Measurements from ENCODE around the gene C18orf63.
"Not testable (repeated sequence)": the region's sequence is repeated elsewhere in the genome, so short reads cannot be mapped to it uniquely, and the experiment has no call there.

C18orf63 gene

DNA sequence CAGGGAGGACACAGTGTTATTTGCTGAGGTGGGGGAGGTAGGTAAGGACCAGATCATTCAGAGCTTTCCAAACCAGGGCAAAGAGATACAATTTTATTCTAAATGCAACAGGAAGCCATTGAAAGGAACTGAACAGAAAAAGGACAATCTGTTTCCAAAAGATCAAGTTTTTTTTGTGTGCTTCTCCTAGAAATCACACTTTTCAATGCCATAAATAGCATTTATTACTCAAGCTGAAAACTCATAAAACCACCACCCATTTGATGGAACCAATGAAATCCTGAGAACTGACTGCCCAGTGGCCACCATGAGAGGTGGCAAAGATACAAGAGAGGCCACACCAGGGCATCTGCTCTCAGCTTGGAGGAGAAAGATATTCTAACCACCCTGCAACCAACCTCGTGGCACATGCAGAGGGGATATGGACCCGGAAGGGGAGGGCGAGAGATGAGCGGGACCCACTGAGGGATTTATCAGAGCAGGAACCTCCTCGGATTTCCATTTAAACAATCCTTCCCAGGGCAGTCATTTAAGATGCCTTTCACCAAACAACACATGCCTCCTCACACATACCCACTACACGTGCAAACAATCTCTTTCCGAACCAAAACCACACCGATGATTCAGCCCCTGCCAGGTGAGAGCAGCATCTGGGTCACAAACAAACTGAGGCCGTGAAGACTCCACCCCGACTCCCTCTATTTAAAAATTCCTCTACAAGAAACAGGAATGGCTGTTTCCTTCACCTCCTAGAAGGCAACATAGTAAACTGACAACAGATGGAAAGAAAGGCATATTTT is 32.7 kb upstream of the C18orf63 start:
- Mint-ChIP-seq H3K27ac (peak overlapping the region; percentile 86), H3K4me3 (peak overlapping the region; percentile 40), H3K9me3 (no peaks in the 10 kb centered on the region), H3K36me3 (peaks cover 9% of the 10 kb centered on the region), H3K4me1 (peaks cover 41% of the 10 kb centered on the region)
- DNase-seq (ENCODE audit: low spot score in 2 of 2) (peak in 1 of 2 donors; percentile 26), ATAC-seq (peak; percentile 84)

DNA sequence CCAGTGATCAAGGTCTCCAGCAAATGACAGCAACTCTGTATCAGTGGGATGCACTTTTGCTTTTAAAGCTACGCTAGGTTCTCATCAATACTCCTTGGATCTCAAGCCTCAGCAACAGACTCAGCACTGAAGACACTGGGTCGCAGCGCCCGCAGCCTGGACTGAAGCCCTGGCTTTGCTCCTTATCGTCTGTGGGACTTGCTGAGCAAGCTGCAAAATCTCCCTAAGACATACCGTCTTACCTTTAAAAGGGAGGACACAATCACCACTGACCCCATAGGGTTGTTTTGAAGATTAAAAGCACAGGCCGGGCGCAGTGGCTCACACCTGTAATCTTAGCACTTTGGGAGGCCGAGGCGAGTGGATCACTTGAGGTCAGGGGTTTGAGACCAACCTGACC is 32.0 kb upstream of the C18orf63 start:
- Mint-ChIP-seq H3K36me3 (peaks cover 9% of the 10 kb centered on the region), H3K9me3 (no peaks in the 10 kb centered on the region), H3K27ac (peak overlapping the region; percentile 86), H3K4me1 (peaks cover 48% of the 10 kb centered on the region), H3K4me3 (no peak overlapping the region)
- ATAC-seq (no peak), DNase-seq (ENCODE audit: low spot score in 2 of 2) (peak in 1 of 2 donors; percentile 45)

DNA sequence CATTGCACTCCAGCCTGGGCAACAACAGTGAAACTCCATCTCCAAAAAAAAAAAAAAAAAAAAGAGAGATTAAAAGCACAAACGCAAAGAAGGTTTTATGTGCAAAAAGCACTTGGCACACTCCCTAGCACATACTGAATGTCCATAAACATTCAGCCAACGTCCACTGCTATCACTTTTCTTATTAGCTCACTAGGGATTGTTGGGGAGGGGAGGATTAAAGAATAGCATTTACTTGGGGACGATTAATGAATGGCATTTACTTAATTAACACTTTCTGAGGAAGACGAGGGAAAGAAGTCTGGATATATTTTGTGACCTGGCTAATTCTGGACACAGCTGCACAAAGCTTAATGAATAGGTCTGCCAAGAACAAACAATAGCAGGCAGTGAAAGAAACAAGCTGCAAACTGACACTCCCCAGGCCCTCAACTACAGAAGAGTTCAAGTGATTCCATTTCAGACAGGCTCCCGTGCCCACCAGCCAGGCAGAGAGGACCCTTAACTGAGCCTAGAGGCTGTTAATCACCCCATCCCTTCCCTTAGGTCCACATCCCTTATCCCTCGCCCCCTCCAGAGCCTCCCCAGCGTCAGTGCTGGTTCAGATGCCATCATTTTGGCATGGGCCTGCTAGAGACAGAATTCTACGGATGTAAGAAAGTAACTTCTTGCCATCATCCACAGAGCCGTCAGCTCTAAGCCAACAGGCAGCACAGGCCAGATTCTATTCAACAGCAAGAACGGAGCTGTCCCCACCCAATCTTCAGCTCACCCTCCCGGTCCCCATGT is 31.3 kb upstream of the C18orf63 start:
- Mint-ChIP-seq H3K27ac (no peak overlapping the region), H3K36me3 (peaks cover 13% of the 10 kb centered on the region), H3K4me3 (no peak overlapping the region), H3K9me3 (no peaks in the 10 kb centered on the region), H3K4me1 (peaks cover 51% of the 10 kb centered on the region)
- ATAC-seq = no peak
- peak in 1 of 2 donors; percentile 34 for DNase-seq (ENCODE audit: low spot score in 2 of 2)

DNA sequence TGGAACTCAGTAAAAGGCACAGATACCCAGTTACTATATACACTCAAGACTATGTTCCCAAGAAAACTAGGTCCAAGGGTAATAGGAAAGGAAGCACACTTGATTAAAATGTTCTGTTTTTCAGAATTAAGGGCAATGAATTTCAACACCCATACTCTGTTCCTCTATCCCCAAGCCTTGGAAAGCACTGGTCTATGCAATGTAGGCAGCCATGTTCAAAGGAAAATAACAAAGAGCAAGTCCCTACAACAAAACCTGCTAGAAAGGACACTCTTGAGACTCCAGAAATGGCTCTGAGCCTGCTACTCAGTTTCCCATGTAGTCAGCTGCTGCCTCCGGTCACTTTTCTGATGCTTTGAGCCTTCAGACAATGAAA is 30.7 kb upstream of the C18orf63 start:
- H3K9me3 Mint-ChIP-seq = no peaks in the 10 kb centered on the region
- DNase-seq (ENCODE audit: low spot score in 2 of 2) (peak in 1 of 2 donors; percentile 39), ATAC-seq (no peak)
- H3K4me1 Mint-ChIP-seq = peaks cover 51% of the 10 kb centered on the region
- peaks cover 13% of the 10 kb centered on the region for H3K36me3 Mint-ChIP-seq
- H3K4me3 Mint-ChIP-seq = no peak overlapping the region
- H3K27ac Mint-ChIP-seq = no peak overlapping the region

DNA sequence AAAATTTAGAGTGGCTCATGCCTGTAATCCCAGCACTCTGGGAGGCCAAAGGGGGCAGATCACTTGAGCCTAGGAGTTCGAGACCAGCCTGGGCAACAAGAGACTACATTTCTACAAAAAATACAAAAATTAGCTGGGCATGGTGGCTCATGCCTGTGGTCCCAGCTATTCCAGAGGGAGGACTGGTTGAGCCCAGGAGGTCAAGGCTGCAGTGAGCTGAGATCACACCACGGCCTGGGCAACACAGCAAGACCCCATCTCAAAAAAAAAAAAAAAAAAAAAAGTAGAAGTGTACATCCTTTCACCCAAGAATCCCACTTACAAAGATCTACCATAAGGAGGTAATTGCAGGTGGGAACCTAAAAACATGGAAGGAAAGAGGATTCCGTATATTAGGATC is 30.1 kb upstream of the C18orf63 start:
- peaks cover 50% of the 10 kb centered on the region for H3K4me1 Mint-ChIP-seq
- not testable (repeated sequence) for H3K4me3 Mint-ChIP-seq, H3K27ac Mint-ChIP-seq

DNA sequence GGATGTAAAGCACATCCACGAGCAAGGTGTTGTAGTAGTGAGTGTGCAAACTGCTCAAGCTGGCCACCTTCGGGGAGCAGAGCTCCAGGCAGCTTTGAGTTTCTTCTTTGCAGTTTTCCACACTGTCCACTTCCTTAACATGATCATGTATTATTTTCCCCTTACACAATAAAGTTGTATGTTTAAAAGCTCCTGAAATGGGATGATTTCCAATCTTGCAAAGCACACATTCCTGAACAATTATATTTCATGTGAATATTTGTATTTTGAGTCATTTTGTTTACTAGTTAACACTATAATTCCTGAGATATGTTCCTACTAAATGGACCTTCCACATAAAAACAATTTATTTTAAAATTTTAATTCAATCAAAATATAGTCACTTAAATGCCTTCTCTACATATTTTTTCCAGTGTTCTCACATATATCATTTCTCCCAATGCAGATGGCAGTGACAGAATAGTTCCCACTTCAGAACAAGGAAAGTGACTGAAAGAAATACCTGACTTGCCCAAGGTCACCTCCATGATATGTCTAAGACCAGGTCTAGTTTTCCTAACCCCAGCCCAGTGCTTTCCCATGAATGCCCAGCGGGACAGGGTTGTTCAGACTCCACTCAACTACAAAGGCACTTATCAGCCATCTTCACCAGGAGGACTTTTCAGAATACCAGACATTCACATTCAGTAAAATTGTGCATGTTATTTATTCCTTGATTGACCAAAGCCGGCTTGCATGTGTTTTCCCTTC is 29.4 kb upstream of the C18orf63 start:
- no peak for ATAC-seq

More for the DNA sequence above, 30.1 kb upstream of the C18orf63 start:
- DNase-seq (ENCODE audit: low spot score in 2 of 2) = peak in 1 of 2 donors; percentile 17
- H3K36me3 Mint-ChIP-seq = peaks cover 11% of the 10 kb centered on the region
- not testable (repeated sequence) for ATAC-seq, H3K9me3 Mint-ChIP-seq

DNA sequence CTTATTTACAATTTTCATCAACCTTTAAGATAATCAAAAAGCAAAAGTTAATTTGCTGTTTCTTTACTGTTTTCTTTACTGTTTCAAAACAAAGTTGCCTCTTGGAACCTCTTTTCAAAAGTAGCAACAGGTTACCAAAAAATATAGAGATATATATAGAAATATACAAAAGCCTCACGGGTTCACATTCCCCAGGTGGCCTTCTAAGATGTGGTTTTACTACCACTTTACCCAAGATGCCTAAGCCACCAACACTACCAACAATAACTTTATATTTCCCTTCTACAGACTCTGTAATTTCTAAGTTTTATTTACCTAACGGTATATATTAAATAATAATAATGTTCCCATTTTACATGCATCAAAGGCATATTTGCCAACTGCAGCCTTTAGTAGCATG is 28.8 kb upstream of the C18orf63 start:
- DNase-seq (ENCODE audit: low spot score in 2 of 2) (no peak), ATAC-seq (no peak)
- Mint-ChIP-seq H3K4me3 (no peak overlapping the region), H3K36me3 (peaks cover 11% of the 10 kb centered on the region), H3K27ac (no peak overlapping the region), H3K9me3 (no peaks in the 10 kb centered on the region), H3K4me1 (peaks cover 41% of the 10 kb centered on the region)

More for the DNA sequence above, 29.4 kb upstream of the C18orf63 start:
- H3K4me3 Mint-ChIP-seq = no peak overlapping the region
- H3K36me3 Mint-ChIP-seq = peaks cover 8% of the 10 kb centered on the region
- peaks cover 43% of the 10 kb centered on the region for H3K4me1 Mint-ChIP-seq
- no peak overlapping the region for H3K27ac Mint-ChIP-seq
- peak in 1 of 2 donors; percentile 25 for DNase-seq (ENCODE audit: low spot score in 2 of 2)
- no peaks in the 10 kb centered on the region for H3K9me3 Mint-ChIP-seq

DNA sequence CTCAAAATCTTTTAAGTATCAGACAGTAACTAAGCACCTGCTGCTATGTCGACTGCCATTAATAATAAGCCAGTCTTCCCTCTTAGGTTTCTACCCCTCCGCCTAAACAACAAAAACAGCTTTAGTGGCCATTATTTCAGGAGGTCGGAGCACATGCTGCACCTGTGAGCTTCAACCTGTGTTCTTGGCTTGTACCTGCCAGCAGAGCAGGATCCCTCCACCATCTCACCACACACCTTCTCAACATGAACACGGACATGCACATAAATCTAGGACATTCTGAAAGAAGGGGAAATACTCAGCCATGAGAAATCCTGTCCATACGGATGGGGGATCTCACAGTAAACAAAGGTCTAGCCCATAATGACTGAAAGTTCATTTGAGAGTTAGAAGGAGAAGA is 27.6 kb upstream of the C18orf63 start:
- H3K4me3 Mint-ChIP-seq = no peak overlapping the region
- H3K9me3 Mint-ChIP-seq = no peaks in the 10 kb centered on the region
- H3K27ac Mint-ChIP-seq = no peak overlapping the region
- H3K36me3 Mint-ChIP-seq = peaks cover 12% of the 10 kb centered on the region
- ATAC-seq (no peak), DNase-seq (ENCODE audit: low spot score in 2 of 2) (peak in 1 of 2 donors; percentile 29)
- H3K4me1 Mint-ChIP-seq = peaks cover 35% of the 10 kb centered on the region

DNA sequence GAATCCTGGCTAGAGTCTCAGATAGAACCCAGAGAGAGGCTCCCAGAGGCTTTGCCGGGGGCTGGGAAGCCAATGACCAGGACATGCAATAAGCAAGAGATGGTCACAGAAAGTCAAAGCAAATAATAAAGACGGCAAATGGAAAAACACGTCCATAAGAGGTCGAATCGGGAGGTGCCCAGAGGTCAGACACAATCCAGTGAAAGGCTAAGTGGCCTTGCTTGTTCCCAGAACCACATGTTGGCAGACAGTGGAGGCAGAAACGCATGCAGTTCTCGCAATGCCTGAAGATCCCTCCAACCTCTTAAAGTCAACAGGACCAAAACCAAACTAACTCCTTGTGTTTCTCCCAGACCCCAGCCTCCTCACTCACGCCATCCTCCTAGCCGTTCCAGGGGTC is 26.9 kb upstream of the C18orf63 start:
- Mint-ChIP-seq H3K9me3 (no peaks in the 10 kb centered on the region), H3K4me3 (no peak overlapping the region), H3K36me3 (peaks cover 12% of the 10 kb centered on the region), H3K27ac (no peak overlapping the region), H3K4me1 (peaks cover 28% of the 10 kb centered on the region)
- DNase-seq (ENCODE audit: low spot score in 2 of 2) = peak in 1 of 2 donors; percentile 45
- ATAC-seq = no peak

DNA sequence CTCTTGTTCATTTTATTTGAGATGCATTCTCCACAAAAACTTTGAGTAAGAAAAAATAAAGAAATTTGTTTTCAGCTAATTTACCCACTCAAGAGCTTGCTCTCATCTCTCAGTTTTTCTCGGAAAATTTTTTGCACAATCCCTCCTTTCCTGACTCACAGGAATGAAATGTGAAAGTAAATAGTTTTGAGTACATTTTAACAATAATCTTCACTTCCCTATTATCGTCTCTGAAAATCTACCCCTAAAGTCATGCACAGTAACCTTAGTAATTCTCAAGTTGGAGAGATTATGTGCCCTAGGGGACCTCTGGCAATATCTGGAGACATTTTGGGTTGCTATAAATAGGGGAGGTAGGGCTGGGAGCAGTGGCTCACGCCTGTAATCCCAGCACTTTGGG is 26.5 kb upstream of the C18orf63 start:
- Mint-ChIP-seq H3K9me3 (no peaks in the 10 kb centered on the region), H3K27ac (no peak overlapping the region), H3K4me3 (no peak overlapping the region), H3K4me1 (peaks cover 25% of the 10 kb centered on the region), H3K36me3 (peaks cover 12% of the 10 kb centered on the region)
- no peak for ATAC-seq
- DNase-seq (ENCODE audit: low spot score in 2 of 2) = no peak

DNA sequence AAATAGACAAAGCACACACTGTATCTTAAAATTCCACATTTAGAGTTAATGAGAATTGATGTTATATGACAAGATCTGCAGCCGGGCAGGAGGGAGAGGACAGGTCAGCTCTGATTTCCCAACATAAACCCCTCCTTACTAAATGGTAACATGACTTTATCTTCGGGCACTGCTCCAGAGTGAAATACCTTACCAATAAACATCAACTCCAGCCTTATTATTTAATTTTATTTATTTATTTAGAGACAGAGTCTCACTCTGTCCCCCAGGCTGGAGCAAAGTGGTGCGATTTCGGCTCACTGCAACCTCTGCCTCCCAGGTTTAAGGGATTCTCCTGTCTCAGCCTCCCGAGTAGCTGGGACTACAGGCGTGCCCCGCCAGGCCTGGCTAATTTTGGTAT is 25.6 kb upstream of the C18orf63 start:
- H3K36me3 Mint-ChIP-seq = peaks cover 12% of the 10 kb centered on the region
- H3K9me3 Mint-ChIP-seq = no peaks in the 10 kb centered on the region
- no peak for ATAC-seq

DNA sequence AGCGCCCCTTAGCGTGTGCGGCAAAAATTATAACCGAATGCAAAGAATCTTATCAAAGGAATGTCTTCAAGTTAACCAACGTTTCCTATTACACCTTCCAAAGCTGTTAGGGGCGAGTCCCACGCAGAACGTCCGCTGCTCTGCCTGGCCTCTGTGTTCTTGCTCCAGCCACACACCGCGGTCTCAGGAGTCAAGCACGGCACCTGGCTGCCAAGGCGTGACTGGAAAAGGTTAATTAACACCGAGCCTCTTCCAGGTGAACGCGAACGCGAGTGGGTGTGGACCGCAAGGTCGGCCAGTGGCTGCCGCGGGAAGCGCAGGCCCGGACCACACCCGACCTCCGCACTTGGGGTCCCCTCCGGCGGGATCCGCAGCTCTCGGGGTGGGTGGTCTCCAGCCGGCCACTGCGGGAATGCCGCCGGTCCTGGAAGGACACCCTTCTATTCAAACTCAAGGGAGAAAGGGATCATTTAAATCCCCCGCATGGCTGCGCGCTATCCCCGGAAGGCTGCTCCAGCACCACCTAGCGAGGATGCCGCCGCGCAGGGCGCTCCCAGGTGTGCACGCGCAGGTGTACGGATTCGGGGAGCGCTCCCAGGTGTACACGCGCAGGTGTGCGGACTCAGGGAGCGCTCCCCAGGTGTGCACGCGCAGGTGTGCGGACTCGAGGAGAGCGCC is 24.7 kb upstream of the C18orf63 start:
- Mint-ChIP-seq H3K9me3 (no peaks in the 10 kb centered on the region), H3K4me1 (peaks cover 25% of the 10 kb centered on the region), H3K36me3 (peaks cover 12% of the 10 kb centered on the region), H3K27ac (no peak overlapping the region), H3K4me3 (no peak overlapping the region)
- DNase-seq (ENCODE audit: low spot score in 2 of 2) (peak in 1 of 2 donors; percentile 47), ATAC-seq (no peak)

More for the DNA sequence above, 25.6 kb upstream of the C18orf63 start:
- peaks cover 25% of the 10 kb centered on the region for H3K4me1 Mint-ChIP-seq
- DNase-seq (ENCODE audit: low spot score in 2 of 2) = peak in 1 of 2 donors; percentile 45
- no peak overlapping the region for H3K4me3 Mint-ChIP-seq
- H3K27ac Mint-ChIP-seq = no peak overlapping the region

DNA sequence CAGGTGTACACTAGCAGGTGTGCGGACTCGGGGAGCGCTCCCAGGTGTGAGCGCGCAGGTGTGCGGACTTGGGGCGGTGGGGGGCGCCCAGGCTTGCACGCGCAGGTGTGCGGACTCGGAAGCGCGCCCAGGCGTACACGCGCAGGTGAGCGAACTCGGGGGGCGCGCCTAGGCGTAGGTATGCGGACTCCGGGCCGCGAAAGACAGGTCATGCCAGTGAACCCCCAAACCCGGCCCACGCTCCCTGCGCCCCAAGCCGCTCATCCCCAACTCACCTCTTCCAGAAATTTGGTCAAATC is 24.2 kb upstream of the C18orf63 start:
- no peak overlapping the region for H3K4me3 Mint-ChIP-seq
- peak overlapping the region; percentile 92 for H3K27ac Mint-ChIP-seq
- H3K9me3 Mint-ChIP-seq = no peaks in the 10 kb centered on the region
- DNase-seq (ENCODE audit: low spot score in 2 of 2) (no peak), ATAC-seq (no peak)
- peaks cover 25% of the 10 kb centered on the region for H3K4me1 Mint-ChIP-seq
- peaks cover 12% of the 10 kb centered on the region for H3K36me3 Mint-ChIP-seq

DNA sequence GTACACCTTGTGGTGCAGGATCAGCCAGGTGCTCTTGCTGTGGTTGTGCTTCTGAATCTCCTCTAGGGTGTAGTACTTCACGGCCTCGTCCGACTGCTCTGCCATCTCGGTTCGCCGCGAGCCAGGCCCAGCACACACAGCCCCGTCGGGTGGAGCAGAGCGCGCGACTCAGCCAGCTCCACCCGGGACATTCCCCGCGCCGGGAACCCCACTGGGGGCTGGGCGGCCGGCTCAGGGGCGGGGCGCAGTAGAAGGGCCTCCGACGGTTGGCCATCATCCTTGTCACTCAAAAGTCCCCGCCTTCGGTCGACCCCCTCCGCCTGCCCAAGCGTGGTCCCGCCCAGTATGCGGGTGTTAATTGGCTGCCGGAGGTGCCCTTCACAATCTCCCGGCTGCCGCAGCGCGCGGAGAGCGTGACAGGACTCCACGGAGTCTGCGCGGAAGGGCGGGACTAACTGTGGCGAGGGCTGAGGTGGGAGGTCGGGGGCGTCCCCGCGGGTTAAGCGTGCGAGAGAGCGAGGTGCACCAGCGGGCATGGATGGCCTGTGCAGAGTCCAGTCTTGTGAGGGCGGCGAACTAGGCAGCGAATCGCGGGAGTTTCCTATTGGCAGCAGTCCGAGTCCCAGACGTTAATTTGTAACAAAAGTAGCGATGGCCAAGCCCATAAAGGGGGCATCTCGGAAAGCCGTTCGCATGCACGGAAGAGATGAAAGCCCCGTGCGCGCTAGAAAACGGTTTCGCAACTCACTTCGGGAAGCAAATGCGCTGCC is 23.7 kb upstream of the C18orf63 start, which contains the start of gene CYB5A:
TSS of gene CYB5A (minus strand) at position 193 of the 770 bp plus-strand sequence. CDS start at position 105, 88 bp downstream.
- H3K4me3 Mint-ChIP-seq = no peak within 1 kb of the TSS
- H3K4me1 Mint-ChIP-seq = peaks cover 25% of the 10 kb centered on the region
- peak within 1 kb of the TSS; percentile 92 for H3K27ac Mint-ChIP-seq
- no peaks in the 10 kb centered on the region for H3K9me3 Mint-ChIP-seq
- H3K36me3 Mint-ChIP-seq = peaks cover 12% of the 10 kb centered on the region
- ATAC-seq (peak; percentile 99), DNase-seq (ENCODE audit: low spot score in 2 of 2) (peak; percentile 99 to 100)
